ENCODE data around the gene MAD1L1. TPM values are rescaled to one million over a fixed set of nuclear protein-coding genes. Genes with fewer than 3 reads are reported as not detected.

Gene MAD1L1
- total and polyA plus RNA-seq, 2 of the 4 experiments (the other 2 are of a cell fraction) = 29.0 to 40.9 TPM

DNA sequence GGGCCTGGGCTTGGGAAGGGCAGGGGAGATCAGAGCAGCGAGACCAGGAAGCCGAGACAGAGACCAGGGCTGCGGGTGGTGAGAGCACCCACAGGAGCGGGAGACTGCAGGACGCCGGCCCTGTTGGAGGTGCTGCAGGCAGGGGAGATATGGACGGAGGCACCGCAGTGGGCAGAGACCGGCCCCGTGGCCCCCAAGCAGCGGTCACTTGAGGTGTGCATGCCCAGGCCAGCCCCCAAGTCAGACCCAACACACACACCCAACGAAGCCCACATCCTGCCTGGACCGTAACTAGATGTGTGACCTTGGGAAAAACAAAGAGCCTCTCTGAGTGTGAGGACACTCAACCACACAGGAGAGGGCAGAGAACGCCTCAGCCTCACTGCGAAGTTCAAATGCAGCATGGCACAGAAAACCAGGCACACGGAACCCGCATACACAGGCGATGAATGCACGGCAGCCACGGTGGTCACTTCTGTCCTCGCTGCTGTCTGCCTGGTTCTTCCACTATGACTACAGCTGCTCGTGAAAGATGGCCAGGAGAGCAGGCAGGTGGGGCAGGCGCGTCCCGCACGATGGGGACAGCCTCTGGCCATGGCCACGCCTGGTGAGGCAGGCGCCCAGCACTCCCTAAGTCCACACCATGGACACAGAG, 214.7 kb downstream of the MAD1L1 start:
- peak overlapping the region; percentile 47 for H2BK5ac ChIP-seq (ENCODE audit: low read depth, low read length, poor library complexity, severe bottlenecking)
- POLR2A ChIA-PET (ENCODE audit: unreplicated experiment) = no interaction called here
- CTCF ChIA-PET = no interaction called here
- peaks cover 6 to 31% of the 10 kb centered on the region in 2 experiments for H3K79me1 ChIP-seq (ENCODE audit: low read depth in 1 of 2, low read length in 2 of 2)
- no peak overlapping the region for H3K4me3 ChIP-seq (ENCODE audit: insufficient read depth, low read depth, low read length)
- no peak overlapping the region for H3K56ac ChIP-seq (ENCODE audit: extremely low read depth, insufficient read depth, low read length)
- no peaks in the 10 kb centered on the region for H3K36me3 ChIP-seq (ENCODE audit: control insufficient read depth, insufficient read depth, low read length)
- no peaks in the 10 kb centered on the region for H3K9me3 ChIP-seq (ENCODE audit: control insufficient read depth, insufficient read depth, low read length)
- no peak overlapping the region for H3K23ac ChIP-seq (ENCODE audit: low read depth, low read length)
- in situ Hi-C loops (cut with MboI; ENCODE audit: low sequenced_read_pairs) = no loop called here
- H3K18ac ChIP-seq (ENCODE audit: low read depth, low read length) = 0 out of 2 replicates have a peak overlapping the region, but pooled peaks have one; percentile 17
- H4K20me1 ChIP-seq (ENCODE audit: insufficient read depth, low read length) = no peaks in the 10 kb centered on the region; the same call in 1 of the 2 replicates
- peak overlapping the region; percentile 82 for H3K4ac ChIP-seq (ENCODE audit: low read depth, low read length)
- peak overlapping the region; percentile 74 for H2AFZ ChIP-seq (replicated peaks; ENCODE audit: low read length, poor library complexity)
- dilution Hi-C loops (cut with HindIII; ENCODE audit: low sequenced_read_pairs, unreplicated experiment) = no loop called here
- peak overlapping the region; percentile 83 for H4K91ac ChIP-seq (ENCODE audit: insufficient read depth, low read depth, low read length)
- TF ChIP-seq BHLHE40 (IDR thresholded peaks at IDR 0.05; ENCODE audit: low read depth, low read length) (no peak), CHD1 (IDR thresholded peaks at IDR 0.05; ENCODE audit: low read depth, low read length) (no peak), RCOR1 (IDR thresholded peaks at IDR 0.05; ENCODE audit: insufficient replicate concordance, low read length) (no peak), MAZ (IDR thresholded peaks at IDR 0.05; ENCODE audit: borderline replicate concordance, low read depth, low read length) (no peak), CEBPB (IDR thresholded peaks at IDR 0.05; ENCODE audit: low read depth, low read length) (no peak), SMC3 (IDR thresholded peaks at IDR 0.05; ENCODE audit: low read depth, low read length) (no peak), FOS (IDR thresholded peaks at IDR 0.05; ENCODE audit: low read depth, low read length) (no peak), RFX5 (IDR thresholded peaks at IDR 0.05; ENCODE audit: low read depth, low read length) (no peak)
- TF ChIP-seq, protein P1, sequence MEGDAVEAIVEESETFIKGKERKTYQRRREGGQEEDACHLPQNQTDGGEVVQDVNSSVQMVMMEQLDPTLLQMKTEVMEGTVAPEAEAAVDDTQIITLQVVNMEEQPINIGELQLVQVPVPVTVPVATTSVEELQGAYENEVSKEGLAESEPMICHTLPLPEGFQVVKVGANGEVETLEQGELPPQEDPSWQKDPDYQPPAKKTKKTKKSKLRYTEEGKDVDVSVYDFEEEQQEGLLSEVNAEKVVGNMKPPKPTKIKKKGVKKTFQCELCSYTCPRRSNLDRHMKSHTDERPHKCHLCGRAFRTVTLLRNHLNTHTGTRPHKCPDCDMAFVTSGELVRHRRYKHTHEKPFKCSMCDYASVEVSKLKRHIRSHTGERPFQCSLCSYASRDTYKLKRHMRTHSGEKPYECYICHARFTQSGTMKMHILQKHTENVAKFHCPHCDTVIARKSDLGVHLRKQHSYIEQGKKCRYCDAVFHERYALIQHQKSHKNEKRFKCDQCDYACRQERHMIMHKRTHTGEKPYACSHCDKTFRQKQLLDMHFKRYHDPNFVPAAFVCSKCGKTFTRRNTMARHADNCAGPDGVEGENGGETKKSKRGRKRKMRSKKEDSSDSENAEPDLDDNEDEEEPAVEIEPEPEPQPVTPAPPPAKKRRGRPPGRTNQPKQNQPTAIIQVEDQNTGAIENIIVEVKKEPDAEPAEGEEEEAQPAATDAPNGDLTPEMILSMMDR (conservative IDR thresholded peaks at IDR 0.05; ENCODE audit: low read depth, low read length) = no peak
- peak overlapping the region; percentile 88 for H2AK5ac ChIP-seq (ENCODE audit: low read depth, low read length)
- peak overlapping the region; percentile 31 for H2BK120ac ChIP-seq (ENCODE audit: low read depth, low read length)
- H3K27me3 ChIP-seq (ENCODE audit: control insufficient read depth, insufficient read depth, low read length) = no peaks in the 10 kb centered on the region
- H3K4me2 ChIP-seq (ENCODE audit: low read depth, low read length) = no peak overlapping the region
- BruUV-seq (replicated peaks) = no TSS peak
- no peak for ATAC-seq (ENCODE audit: low read depth)
- intact Hi-C loops (cut with micrococcal nuclease) = no loop called here
- no peak overlapping the region for H3K9ac ChIP-seq (ENCODE audit: low read depth, low read length)
- H3K4me1 ChIP-seq (ENCODE audit: control insufficient read depth, insufficient read depth, low read length) = peaks cover 22% of the 10 kb centered on the region
- peak overlapping the region; percentile 48; the same call in 2 of the 3 replicates for H2BK15ac ChIP-seq (ENCODE audit: low read depth, low read length)
- H2BK20ac ChIP-seq (ENCODE audit: low read depth, low read length) = peak overlapping the region; percentile 65
- peak overlapping the region; percentile 80 for H2AK9ac ChIP-seq (replicated peaks; ENCODE audit: low read depth, low read length, poor library complexity)
- DNase-seq = no peak
- peak overlapping the region; percentile 68 for H3K14ac ChIP-seq (replicated peaks; ENCODE audit: low read depth, low read length)
- WGBS, 2 experiments (ENCODE audit: extremely low coverage in 2 of 2, insufficient read length in 1 of 2) = 85% methylated on average over 8 of the region's 28 CpGs; no CpG with 5 or more reads in 1 of the 2 experiments
- H4K5ac ChIP-seq (ENCODE audit: low read depth, low read length) = peak overlapping the region; percentile 11; the same call in 1 of the 2 replicates
- peak overlapping the region; percentile 44 to 75; a peak in 3 of 4 replicates for H4K8ac ChIP-seq (ENCODE audit: low read depth in 2 of 2, low read length in 2 of 2)
- peaks cover 15% of the 10 kb centered on the region for H3K9me1 ChIP-seq (ENCODE audit: insufficient read depth, low read length)
- H3K27ac ChIP-seq (ENCODE audit: insufficient read depth, low read length) = peak overlapping the region; percentile 31
